Measurements from ENCODE around the gene EPS8.

The EPS8 gene

GRCh38 chr12:15774819-15775218 is 14.4 kb downstream of the EPS8 start:
- TF ChIP-seq POLR2AphosphoS5 (IDR thresholded peaks at IDR 0.05; ENCODE audit: low read depth, low read length) (0 out of 2 replicates have a peak, but pooled peaks have one; percentile 44), REST (IDR thresholded peaks at IDR 0.05; ENCODE audit: insufficient read depth in 1 of 2, low read depth in 2 of 2, low read length in 2 of 2) (no peak), SIN3A (IDR thresholded peaks at IDR 0.05; ENCODE audit: borderline replicate concordance, insufficient read depth, low read length) (no peak), FOXP2 (optimal IDR thresholded peaks at IDR 0.05; ENCODE audit: borderline replicate concordance, extremely low read depth, extremely low read length, insufficient read depth) (no peak)

- TF ChIP-seq FOXP2 (optimal IDR thresholded peaks at IDR 0.05; ENCODE audit: borderline replicate concordance, extremely low read depth, extremely low read length, insufficient read depth), result no peak
- no peak for TF ChIP-seq REST (IDR thresholded peaks at IDR 0.05; ENCODE audit: insufficient read depth in 1 of 2, low read depth in 2 of 2, low read length in 2 of 2)
- TF ChIP-seq SIN3A (IDR thresholded peaks at IDR 0.05; ENCODE audit: borderline replicate concordance, insufficient read depth, low read length), result no peak
- no peak for TF ChIP-seq POLR2AphosphoS5 (IDR thresholded peaks at IDR 0.05; ENCODE audit: low read depth, low read length)
- TF ChIP-seq TAF1 (IDR thresholded peaks at IDR 0.05; ENCODE audit: borderline replicate concordance, insufficient read depth, low read length), result no peak
Observed at GRCh38 chr12:15772405-15773018, 16.7 kb downstream of the EPS8 start.

GRCh38 chr12:15770581-15770980 is 18.6 kb downstream of the EPS8 start:
- no peak for TF ChIP-seq TAF1 (IDR thresholded peaks at IDR 0.05; ENCODE audit: borderline replicate concordance, insufficient read depth, low read length)
- no peak for TF ChIP-seq REST (IDR thresholded peaks at IDR 0.05; ENCODE audit: insufficient read depth in 1 of 2, low read depth in 2 of 2, low read length in 2 of 2)
- no peak for TF ChIP-seq POLR2AphosphoS5 (IDR thresholded peaks at IDR 0.05; ENCODE audit: low read depth, low read length)
- TF ChIP-seq SIN3A (IDR thresholded peaks at IDR 0.05; ENCODE audit: borderline replicate concordance, insufficient read depth, low read length), result no peak
- no peak for TF ChIP-seq FOXP2 (optimal IDR thresholded peaks at IDR 0.05; ENCODE audit: borderline replicate concordance, extremely low read depth, extremely low read length, insufficient read depth)

- no peak for TF ChIP-seq POLR2AphosphoS5 (IDR thresholded peaks at IDR 0.05; ENCODE audit: low read depth, low read length)
- no peak for TF ChIP-seq FOXP2 (optimal IDR thresholded peaks at IDR 0.05; ENCODE audit: borderline replicate concordance, extremely low read depth, extremely low read length, insufficient read depth)
- TF ChIP-seq SIN3A (IDR thresholded peaks at IDR 0.05; ENCODE audit: borderline replicate concordance, insufficient read depth, low read length), result no peak
- no peak for TF ChIP-seq TAF1 (IDR thresholded peaks at IDR 0.05; ENCODE audit: borderline replicate concordance, insufficient read depth, low read length)
- no peak for TF ChIP-seq REST (IDR thresholded peaks at IDR 0.05; ENCODE audit: insufficient read depth in 1 of 2, low read depth in 2 of 2, low read length in 2 of 2)
Observed at GRCh38 chr12:15770021-15770420, 19.2 kb downstream of the EPS8 start.

Measured in PFSK-1 (cell line).